ENCODE data around the gene TNK1.

- TF ChIP-seq CTCF (IDR thresholded peaks at IDR 0.05; ENCODE audit: borderline replicate concordance, extremely low read depth, low read length, poor library complexity, severe bottlenecking) = no peak
- TF ChIP-seq EZH2 (IDR thresholded peaks at IDR 0.05; ENCODE audit: borderline replicate concordance, low read depth, low read length, severe bottlenecking) = no peak
These were observed 568 bp upstream of the TNK1 start for GRCh38 chr17:7380321-7380720.

Data from DND-41 (cell line).